ENCODE results near the gene PSMB9. TPM values are rescaled to one million over a fixed set of nuclear protein-coding genes. Genes with fewer than 3 reads are reported as not detected.

Gene PSMB9
- total RNA-seq, 1 donor from 2014 or later, result 53.8 TPM

DNA sequence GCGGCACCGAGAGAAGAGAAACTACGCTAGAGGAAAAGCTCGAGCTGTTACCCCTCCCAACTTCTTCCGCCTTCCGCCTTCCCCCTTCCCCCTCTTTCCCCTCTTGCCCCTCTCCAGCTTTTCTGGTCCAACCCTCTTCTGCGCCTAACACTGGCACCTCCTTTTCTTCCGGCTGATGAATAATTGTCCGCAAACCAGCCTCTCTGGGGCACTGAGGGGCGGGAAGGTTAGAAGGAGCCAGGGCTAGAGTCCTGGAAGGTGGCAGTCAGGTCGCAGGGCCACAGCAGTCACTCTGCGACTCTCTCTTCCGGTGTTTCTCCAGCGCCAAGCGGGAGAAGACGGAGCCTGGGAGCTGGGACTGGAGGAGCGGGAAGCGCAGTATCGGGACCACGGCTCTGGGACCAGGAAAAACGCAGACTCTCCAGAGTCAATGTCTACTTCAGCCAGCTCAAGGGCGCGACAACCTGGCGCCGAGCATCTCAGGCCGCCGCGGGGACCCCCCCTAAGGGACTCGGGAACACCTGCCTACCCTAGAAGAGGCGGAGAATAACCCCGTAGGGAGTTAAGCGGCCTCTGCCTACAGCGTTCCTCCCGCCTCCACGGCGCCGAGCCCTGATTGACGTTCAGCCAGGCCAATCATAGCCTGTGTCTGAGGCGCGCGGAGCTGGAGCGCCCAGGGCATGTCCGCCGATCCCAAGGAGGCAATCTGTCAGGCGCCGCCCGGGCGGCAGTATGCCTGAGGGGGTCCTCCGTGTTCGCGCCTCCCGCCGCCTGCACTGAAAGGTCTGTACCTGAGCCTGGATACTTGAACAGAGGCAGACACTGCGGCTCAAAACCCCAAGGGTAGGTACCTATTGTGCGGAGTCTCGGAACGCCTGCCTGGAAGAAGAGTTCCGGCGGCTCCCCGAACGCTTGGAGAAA, 40.4 kb downstream of the PSMB9 start:
- peak; percentile 62 for DNase-seq (ENCODE audit: extremely low read depth, low read depth, low spot score)

GRCh38 chr6:32895006-32895345, 41.0 kb downstream of the PSMB9 start:
- DNase-seq (ENCODE audit: extremely low read depth, low read depth, low spot score), result no peak

GRCh38 chr6:32903952-32904351, 50.0 kb downstream of the PSMB9 start:
- DNase-seq (ENCODE audit: extremely low read depth, low read depth, low spot score), result no peak

DNA sequence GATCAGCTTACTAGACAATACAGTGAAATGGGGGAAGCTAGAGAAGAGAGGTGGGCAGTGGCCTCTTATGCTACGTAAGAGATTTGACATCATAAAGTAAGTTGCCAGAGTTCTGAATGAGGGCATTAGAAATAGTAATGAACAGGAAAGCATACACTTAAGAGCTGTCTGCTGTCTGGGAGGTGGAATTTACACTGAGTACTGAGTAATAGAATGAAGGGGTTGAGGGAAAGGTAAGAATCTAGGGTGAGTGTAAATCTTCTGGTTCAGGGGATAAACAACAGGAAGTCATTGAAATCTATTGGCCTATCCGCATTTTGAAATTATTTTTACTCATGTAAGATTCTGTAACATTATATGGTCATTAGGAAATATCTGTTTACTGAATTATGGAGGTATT, 51.1 kb downstream of the PSMB9 start:
- DNase-seq (ENCODE audit: extremely low read depth, low read depth, low spot score), result no peak

GRCh38 chr6:32906539-32906938, 52.5 kb downstream of the PSMB9 start:
- no peak for DNase-seq (ENCODE audit: extremely low read depth, low read depth, low spot score)

DNA sequence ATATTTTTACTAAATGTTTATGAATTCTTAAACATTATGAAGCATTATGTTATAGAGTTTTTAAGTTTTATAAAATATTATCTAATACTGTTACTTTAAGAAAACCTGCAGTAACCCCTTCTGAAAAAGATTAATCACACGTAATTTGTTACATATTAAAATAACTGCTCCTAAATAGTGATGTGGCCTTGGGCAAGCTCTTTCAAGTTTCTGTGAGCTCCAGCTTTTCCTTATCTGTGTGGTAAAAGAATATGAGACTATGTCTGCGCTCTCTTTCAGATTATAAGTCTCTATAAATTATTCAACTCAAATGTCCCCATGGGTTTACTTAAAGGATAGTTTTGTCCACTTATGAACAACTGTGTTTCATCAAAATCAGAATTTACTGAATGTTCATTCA, 54.9 kb downstream of the PSMB9 start:
- no peak for DNase-seq (ENCODE audit: extremely low read depth, low read depth, low spot score)

Other genes with a start within 250 kb of the PSMB9 start
- not detected in 2 replicates for gene HLA-DQA1, start 216.8 kb upstream of the PSMB9 start, total RNA-seq
- 0.10 and 1.1 TPM in 2 replicates for gene HLA-DQB1, start 187.5 kb upstream of the PSMB9 start, total RNA-seq
- gene HLA-DQA2, start 112.8 kb upstream of the PSMB9 start, total RNA-seq, result not detected in 2 replicates
- not detected in 2 replicates for gene HLA-DQB2, start 90.7 kb upstream of the PSMB9 start, total RNA-seq
- 0.29 and 1.2 TPM in 2 replicates for gene HLA-DOB, start 37.2 kb upstream of the PSMB9 start, total RNA-seq
- 23.2 and 36.1 TPM in 2 replicates for gene TAP2, start 15.5 kb upstream of the PSMB9 start, total RNA-seq
- 62.9 and 67.0 TPM in 2 replicates for gene PSMB8, start 10.1 kb upstream of the PSMB9 start, total RNA-seq
- gene TAP1, start 488 bp upstream of the PSMB9 start, total RNA-seq, result 75.3 and 106 TPM in 2 replicates
- gene HLA-DMB, start 86.8 kb downstream of the PSMB9 start, total RNA-seq, result 0.48 and 1.8 TPM in 2 replicates
- 0.53 and 0.99 TPM in 2 replicates for gene HLA-DMA, start 98.9 kb downstream of the PSMB9 start, total RNA-seq
- gene BRD2, start 114.4 kb downstream of the PSMB9 start, total RNA-seq, result 116 and 138 TPM in 2 replicates
- gene HLA-DOA, start 155.4 kb downstream of the PSMB9 start, total RNA-seq, result not detected in 2 replicates
- 7.3 and 12.8 TPM in 2 replicates for gene HLA-DPA1, start 219.5 kb downstream of the PSMB9 start, total RNA-seq
- 2.4 and 8.0 TPM in 2 replicates for gene HLA-DPB1, start 221.8 kb downstream of the PSMB9 start, total RNA-seq